ENCODE measurements around the gene TEF. TPM values are rescaled to one million over a fixed set of nuclear protein-coding genes. Genes with fewer than 3 reads are reported as not detected.

The TEF gene
- total and polyA plus RNA-seq, 2 experiments from 2014 or later: 2.3 to 7.2 TPM

DNA sequence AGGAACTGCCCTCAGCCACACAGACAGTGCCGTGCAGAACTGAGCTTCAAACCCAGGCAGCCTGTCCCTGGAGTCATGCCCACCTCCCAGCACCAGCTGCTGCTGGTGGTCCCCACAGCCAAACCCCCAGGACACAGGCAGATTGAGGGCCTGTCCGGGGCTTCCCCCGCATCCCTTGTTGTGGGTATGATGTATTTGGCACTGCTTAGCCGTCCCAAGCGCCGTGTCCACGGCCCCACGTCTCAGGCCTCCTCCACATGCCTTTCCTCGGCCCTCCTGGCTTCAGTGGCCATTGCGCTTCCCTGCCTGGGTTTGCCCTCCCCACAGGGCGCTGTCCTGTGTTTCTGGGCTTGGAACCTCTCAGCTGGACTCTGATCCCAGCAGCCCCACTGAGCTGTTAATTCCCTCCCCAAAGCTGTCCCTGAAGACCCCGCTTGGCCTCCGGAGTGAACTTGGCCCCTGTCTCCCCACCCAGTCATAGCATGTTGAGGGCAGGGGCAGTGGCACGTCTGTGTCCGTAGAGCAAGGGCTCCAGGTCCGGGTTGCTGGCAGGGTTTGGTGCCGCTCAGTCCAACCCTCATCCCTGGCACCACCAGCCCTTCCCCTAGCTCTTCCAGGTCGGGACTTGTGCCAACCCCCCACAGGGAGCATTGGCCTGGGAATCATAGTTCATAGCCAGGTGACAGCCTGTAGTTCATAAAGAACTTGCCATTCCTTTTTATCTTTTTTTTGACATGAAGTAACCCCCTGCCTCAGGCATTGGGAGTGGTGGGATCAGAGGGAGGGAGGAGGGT lies 34.5 kb upstream of the TEF start (continued):
- TF ChIP-seq, protein P1, sequence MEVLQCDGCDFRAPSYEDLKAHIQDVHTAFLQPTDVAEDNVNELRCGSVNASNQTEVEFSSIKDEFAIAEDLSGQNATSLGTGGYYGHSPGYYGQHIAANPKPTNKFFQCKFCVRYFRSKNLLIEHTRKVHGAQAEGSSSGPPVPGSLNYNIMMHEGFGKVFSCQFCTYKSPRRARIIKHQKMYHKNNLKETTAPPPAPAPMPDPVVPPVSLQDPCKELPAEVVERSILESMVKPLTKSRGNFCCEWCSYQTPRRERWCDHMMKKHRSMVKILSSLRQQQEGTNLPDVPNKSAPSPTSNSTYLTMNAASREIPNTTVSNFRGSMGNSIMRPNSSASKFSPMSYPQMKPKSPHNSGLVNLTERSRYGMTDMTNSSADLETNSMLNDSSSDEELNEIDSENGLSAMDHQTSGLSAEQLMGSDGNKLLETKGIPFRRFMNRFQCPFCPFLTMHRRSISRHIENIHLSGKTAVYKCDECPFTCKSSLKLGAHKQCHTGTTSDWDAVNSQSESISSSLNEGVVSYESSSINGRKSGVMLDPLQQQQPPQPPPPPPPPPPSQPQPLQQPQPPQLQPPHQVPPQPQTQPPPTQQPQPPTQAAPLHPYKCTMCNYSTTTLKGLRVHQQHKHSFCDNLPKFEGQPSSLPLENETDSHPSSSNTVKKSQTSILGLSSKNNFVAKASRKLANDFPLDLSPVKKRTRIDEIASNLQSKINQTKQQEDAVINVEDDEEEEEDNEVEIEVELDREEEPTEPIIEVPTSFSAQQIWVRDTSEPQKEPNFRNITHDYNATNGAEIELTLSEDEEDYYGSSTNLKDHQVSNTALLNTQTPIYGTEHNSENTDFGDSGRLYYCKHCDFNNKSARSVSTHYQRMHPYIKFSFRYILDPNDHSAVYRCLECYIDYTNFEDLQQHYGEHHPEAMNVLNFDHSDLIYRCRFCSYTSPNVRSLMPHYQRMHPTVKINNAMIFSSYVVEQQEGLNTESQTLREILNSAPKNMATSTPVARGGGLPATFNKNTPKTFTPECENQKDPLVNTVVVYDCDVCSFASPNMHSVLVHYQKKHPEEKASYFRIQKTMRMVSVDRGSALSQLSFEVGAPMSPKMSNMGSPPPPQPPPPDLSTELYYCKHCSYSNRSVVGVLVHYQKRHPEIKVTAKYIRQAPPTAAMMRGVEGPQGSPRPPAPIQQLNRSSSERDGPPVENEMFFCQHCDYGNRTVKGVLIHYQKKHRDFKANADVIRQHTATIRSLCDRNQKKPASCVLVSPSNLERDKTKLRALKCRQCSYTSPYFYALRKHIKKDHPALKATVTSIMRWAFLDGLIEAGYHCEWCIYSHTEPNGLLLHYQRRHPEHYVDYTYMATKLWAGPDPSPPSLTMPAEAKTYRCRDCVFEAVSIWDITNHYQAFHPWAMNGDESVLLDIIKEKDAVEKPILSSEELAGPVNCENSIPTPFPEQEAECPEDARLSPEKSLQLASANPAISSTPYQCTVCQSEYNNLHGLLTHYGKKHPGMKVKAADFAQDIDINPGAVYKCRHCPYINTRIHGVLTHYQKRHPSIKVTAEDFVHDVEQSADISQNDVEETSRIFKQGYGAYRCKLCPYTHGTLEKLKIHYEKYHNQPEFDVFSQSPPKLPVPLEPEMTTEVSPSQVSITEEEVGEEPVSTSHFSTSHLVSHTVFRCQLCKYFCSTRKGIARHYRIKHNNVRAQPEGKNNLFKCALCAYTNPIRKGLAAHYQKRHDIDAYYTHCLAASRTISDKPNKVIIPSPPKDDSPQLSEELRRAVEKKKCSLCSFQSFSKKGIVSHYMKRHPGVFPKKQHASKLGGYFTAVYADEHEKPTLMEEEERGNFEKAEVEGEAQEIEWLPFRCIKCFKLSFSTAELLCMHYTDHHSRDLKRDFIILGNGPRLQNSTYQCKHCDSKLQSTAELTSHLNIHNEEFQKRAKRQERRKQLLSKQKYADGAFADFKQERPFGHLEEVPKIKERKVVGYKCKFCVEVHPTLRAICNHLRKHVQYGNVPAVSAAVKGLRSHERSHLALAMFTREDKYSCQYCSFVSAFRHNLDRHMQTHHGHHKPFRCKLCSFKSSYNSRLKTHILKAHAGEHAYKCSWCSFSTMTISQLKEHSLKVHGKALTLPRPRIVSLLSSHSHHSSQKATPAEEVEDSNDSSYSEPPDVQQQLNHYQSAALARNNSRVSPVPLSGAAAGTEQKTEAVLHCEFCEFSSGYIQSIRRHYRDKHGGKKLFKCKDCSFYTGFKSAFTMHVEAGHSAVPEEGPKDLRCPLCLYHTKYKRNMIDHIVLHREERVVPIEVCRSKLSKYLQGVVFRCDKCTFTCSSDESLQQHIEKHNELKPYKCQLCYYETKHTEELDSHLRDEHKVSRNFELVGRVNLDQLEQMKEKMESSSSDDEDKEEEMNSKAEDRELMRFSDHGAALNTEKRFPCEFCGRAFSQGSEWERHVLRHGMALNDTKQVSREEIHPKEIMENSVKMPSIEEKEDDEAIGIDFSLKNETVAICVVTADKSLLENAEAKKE (CRISPR knock-in tag; IDR thresholded peaks at IDR 0.05): no peak
- TF ChIP-seq, protein P2, sequence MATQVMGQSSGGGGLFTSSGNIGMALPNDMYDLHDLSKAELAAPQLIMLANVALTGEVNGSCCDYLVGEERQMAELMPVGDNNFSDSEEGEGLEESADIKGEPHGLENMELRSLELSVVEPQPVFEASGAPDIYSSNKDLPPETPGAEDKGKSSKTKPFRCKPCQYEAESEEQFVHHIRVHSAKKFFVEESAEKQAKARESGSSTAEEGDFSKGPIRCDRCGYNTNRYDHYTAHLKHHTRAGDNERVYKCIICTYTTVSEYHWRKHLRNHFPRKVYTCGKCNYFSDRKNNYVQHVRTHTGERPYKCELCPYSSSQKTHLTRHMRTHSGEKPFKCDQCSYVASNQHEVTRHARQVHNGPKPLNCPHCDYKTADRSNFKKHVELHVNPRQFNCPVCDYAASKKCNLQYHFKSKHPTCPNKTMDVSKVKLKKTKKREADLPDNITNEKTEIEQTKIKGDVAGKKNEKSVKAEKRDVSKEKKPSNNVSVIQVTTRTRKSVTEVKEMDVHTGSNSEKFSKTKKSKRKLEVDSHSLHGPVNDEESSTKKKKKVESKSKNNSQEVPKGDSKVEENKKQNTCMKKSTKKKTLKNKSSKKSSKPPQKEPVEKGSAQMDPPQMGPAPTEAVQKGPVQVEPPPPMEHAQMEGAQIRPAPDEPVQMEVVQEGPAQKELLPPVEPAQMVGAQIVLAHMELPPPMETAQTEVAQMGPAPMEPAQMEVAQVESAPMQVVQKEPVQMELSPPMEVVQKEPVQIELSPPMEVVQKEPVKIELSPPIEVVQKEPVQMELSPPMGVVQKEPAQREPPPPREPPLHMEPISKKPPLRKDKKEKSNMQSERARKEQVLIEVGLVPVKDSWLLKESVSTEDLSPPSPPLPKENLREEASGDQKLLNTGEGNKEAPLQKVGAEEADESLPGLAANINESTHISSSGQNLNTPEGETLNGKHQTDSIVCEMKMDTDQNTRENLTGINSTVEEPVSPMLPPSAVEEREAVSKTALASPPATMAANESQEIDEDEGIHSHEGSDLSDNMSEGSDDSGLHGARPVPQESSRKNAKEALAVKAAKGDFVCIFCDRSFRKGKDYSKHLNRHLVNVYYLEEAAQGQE (IDR thresholded peaks at IDR 0.05; ENCODE audit: unreplicated experiment): no peak

DNA sequence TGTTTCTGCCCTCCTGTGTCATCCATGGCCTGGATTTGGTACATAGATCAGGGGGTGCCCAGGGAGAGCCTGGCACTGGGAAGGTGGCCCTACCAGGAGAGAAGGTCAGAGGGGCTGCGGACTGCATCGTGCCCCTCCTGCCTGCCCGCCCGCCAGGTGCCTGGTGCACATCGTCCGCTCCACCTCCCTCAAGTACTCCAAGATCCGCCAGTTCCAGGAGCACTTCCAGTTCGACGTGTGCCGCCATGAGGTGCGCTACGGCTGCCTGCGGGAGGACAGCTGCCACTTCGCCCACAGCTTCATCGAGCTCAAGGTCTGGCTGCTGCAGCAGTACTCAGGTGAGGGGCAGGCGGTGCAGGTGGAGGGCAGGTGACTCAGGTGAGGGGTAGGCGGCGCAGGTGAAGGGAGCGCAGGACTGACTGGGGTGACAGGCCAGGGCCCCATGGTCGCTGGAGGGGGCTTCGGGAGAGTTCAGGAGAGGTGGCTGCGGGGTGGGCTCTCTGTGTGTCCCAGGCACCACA lies 32.7 kb upstream of the TEF start:
- H3K4me3 ChIP-seq: no peak overlapping the region
- H3K79me2 ChIP-seq (replicated peaks; ENCODE audit: insufficient read depth): no peaks in the 10 kb centered on the region
- H4K20me1 ChIP-seq (replicated peaks; ENCODE audit: insufficient read depth): no peaks in the 10 kb centered on the region; the same call in 1 of the 2 replicates
- DNase-seq (ENCODE audit: low spot score): no peak
- no peak overlapping the region; the same call in 1 of the 2 replicates for H3K27ac Mint-ChIP-seq
- no peaks in the 10 kb centered on the region for H3K9me2 ChIP-seq (ENCODE audit: insufficient read depth)
- no peaks in the 10 kb centered on the region for H3K4me1 ChIP-seq (ENCODE audit: insufficient read depth)
- H3K27me3 Mint-ChIP-seq (ENCODE audit: insufficient read depth, low read depth, poor library complexity): peaks cover 5% of the 10 kb centered on the region
- H2AFZ ChIP-seq: no peak overlapping the region
- H3K9me3 Mint-ChIP-seq: no peaks in the 10 kb centered on the region
- peaks cover 26% of the 10 kb centered on the region for H3K36me3 ChIP-seq (ENCODE audit: insufficient read depth)
- H3K4me1 Mint-ChIP-seq: no peaks in the 10 kb centered on the region
- H3F3A ChIP-seq (replicated peaks; ENCODE audit: low read depth): 0 out of 2 replicates have a peak, but pooled peaks cover 6% of the 10 kb centered on the region
- H3K27me3 ChIP-seq (ENCODE audit: insufficient read depth): no peaks in the 10 kb centered on the region
- peaks cover 57% of the 10 kb centered on the region for H3K36me3 Mint-ChIP-seq (ENCODE audit: low read depth)
- no peak overlapping the region for H3K27ac ChIP-seq (ENCODE audit: low read depth)
- no peak for ATAC-seq
- H3K4me3 Mint-ChIP-seq: no peak overlapping the region
- H3K4me2 ChIP-seq: no peak overlapping the region
- TF ChIP-seq, protein P3, sequence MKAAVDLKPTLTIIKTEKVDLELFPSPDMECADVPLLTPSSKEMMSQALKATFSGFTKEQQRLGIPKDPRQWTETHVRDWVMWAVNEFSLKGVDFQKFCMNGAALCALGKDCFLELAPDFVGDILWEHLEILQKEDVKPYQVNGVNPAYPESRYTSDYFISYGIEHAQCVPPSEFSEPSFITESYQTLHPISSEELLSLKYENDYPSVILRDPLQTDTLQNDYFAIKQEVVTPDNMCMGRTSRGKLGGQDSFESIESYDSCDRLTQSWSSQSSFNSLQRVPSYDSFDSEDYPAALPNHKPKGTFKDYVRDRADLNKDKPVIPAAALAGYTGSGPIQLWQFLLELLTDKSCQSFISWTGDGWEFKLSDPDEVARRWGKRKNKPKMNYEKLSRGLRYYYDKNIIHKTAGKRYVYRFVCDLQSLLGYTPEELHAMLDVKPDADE (IDR thresholded peaks at IDR 0.05): no peak
- TF ChIP-seq EZH2phosphoT487 (IDR thresholded peaks at IDR 0.05; ENCODE audit: unreplicated experiment): no peak
- TF ChIP-seq, protein P4, sequence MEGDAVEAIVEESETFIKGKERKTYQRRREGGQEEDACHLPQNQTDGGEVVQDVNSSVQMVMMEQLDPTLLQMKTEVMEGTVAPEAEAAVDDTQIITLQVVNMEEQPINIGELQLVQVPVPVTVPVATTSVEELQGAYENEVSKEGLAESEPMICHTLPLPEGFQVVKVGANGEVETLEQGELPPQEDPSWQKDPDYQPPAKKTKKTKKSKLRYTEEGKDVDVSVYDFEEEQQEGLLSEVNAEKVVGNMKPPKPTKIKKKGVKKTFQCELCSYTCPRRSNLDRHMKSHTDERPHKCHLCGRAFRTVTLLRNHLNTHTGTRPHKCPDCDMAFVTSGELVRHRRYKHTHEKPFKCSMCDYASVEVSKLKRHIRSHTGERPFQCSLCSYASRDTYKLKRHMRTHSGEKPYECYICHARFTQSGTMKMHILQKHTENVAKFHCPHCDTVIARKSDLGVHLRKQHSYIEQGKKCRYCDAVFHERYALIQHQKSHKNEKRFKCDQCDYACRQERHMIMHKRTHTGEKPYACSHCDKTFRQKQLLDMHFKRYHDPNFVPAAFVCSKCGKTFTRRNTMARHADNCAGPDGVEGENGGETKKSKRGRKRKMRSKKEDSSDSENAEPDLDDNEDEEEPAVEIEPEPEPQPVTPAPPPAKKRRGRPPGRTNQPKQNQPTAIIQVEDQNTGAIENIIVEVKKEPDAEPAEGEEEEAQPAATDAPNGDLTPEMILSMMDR (conservative IDR thresholded peaks at IDR 0.05; ENCODE audit: low read depth in 2 of 2): no peak
- TF ChIP-seq EZH2 (IDR thresholded peaks at IDR 0.05; ENCODE audit: low read depth, unreplicated experiment): no peak
- TF ChIP-seq ZNF114 (CRISPR knock-in tag; IDR thresholded peaks at IDR 0.05): no peak
- no peak for TF ChIP-seq ZNF331 (CRISPR knock-in tag; IDR thresholded peaks at IDR 0.05; ENCODE audit: low read depth)
